HCT116 (cell line): ENCODE results near the gene MAGEF1. TPM values are rescaled to one million over a fixed set of nuclear protein-coding genes. Genes with fewer than 3 reads are reported as not detected.

ENCODE experiments used
- ATAC-seq: fragments of 200-7000 bp; cut with Tn5 transposase; 2 replicates; pipeline ENCODE4 v1.9.1; 2020; ENCODE audit warnings: mild to moderate bottlenecking, moderate library complexity
- BruUV-seq: library from RNA; stranded (reverse); fragments of 400-500 nt; replicated peaks from 2 replicates; lab custom pipeline; 2021; lab: Mats Ljungman, UMichigan
- CTCF ChIA-PET: fragments of 300-600 bp; sonication (Branson Sonifier 250); formaldehyde crosslinking; loops from one replicate; lab custom pipeline; 2021; ENCODE audit warnings: antibody characterized with exemption; lab: Charles Lee
- POLR2A ChIA-PET: fragments of 300-600, 350-600 bp; sonication (Branson Sonifier 250); formaldehyde crosslinking; loops from one replicate; lab custom pipeline; 2021; ENCODE audit warnings: antibody characterized with exemption; lab: Charles Lee
- RAD21 ChIA-PET, 2 experiments: fragments of 300-600 bp; sonication (Branson Sonifier 250); formaldehyde crosslinking; loops; one replicate each; lab custom pipeline; 2023; ENCODE audit warnings: low total read pairs in 2 of 2; ENCODE audit not compliant: uncharacterized antibody in 2 of 2, unreplicated experiment in 2 of 2, low non-redundant PET in 1 of 2; lab: Charles Lee
- DNase-seq: peaks from one replicate; pipeline ENCODE4 v3.0.0-alpha.2; 2010; ENCODE audit warnings: low read depth, low spot score
- H2AFZ ChIP-seq: fragments of 200-600 bp; shearing (Covaris generic), sonication (generic); 2 replicates; pipeline ENCODE4 v1.6.1; 2017; ENCODE audit warnings: low read depth, mixed run types, mixed read lengths, antibody characterized with exemption, low read length; ENCODE audit not compliant: poor library complexity, severe bottlenecking
- H3K27ac ChIP-seq: 2 replicates; pipeline ENCODE4 v1.5.1; 2012; ENCODE audit warnings: low read depth, low read length
- H3K27me3 ChIP-seq: fragments of 200-600 bp; sonication (generic); 2 replicates; pipeline ENCODE4 v1.6.1; 2016; ENCODE audit warnings: mixed run types, low read length, mixed read lengths; ENCODE audit not compliant: insufficient read depth
- H3K36me3 ChIP-seq, 2 experiments: fragments of 200-500 bp in 1 of 2; fragments of 200-600 bp in 1 of 2; sonication (Bioruptor generic) in 1 of 2; sonication (generic) in 1 of 2; 2 replicates each; pipeline versions ENCODE4 v1.5.1 to v1.6.1; 2014 to 2016; ENCODE audit warnings: low read length in 2 of 2, inconsistent platforms in 1 of 2, mixed read lengths in 1 of 2, mixed run types in 1 of 2; ENCODE audit not compliant: insufficient read depth in 2 of 2, control insufficient read depth in 1 of 2
- H3K4me1 ChIP-seq, 2 experiments: fragments of 200-600 bp in 1 of 2; sonication (generic) in 1 of 2; 2 replicates each; pipeline versions ENCODE4 v1.5.1 to v1.6.1; 2012 to 2017; ENCODE audit warnings: low read length in 2 of 2, inconsistent platforms in 1 of 2, mild to moderate bottlenecking in 1 of 2, mixed read lengths in 1 of 2, mixed run types in 1 of 2, moderate library complexity in 1 of 2; ENCODE audit not compliant: insufficient read depth in 2 of 2, control insufficient read depth in 1 of 2
- H3K4me2 ChIP-seq: fragments of 200-600 bp; sonication (generic); 2 replicates; pipeline ENCODE4 v1.6.1; 2017; ENCODE audit warnings: mixed run types, low read length, mixed read lengths
- H3K4me3 ChIP-seq, 2 experiments: fragments of 200-600 bp in 1 of 2; sonication (generic) in 1 of 2; replicated peaks in 1 of 2; 2 replicates each; pipeline ENCODE4 v1.5.1; 2011 to 2016; ENCODE audit warnings: low read length in 2 of 2, control low read depth in 1 of 2, low read depth in 1 of 2, mild to moderate bottlenecking in 1 of 2, mixed read lengths in 1 of 2, mixed run types in 1 of 2
- H3K79me2 ChIP-seq: fragments of 200-600 bp; sonication (generic); 2 replicates; pipeline ENCODE4 v1.6.1; 2017; ENCODE audit warnings: mild to moderate bottlenecking, mixed run types, low read length, moderate library complexity, mixed read lengths; ENCODE audit not compliant: insufficient read depth
- H3K9ac ChIP-seq: fragments of 200-600 bp; sonication (generic); 2 replicates; pipeline ENCODE4 v1.6.1; 2016; ENCODE audit warnings: low read length, mixed read lengths
- H3K9me2 ChIP-seq: fragments of 200-600 bp; sonication (generic), shearing (Covaris generic); 2 replicates; pipeline ENCODE4 v1.6.1; 2017; ENCODE audit warnings: mixed run types, mild to moderate bottlenecking, moderate library complexity; ENCODE audit not compliant: insufficient read depth
- H3K9me3 ChIP-seq, 2 experiments: fragments of 200-500 bp in 1 of 2; fragments of 200-600 bp in 1 of 2; sonication (Bioruptor generic) in 1 of 2; sonication (generic) in 1 of 2; 2 replicates each; pipeline ENCODE4 v1.6.1; 2014 to 2017; ENCODE audit warnings: low read length in 2 of 2, mixed read lengths in 2 of 2, inconsistent platforms in 1 of 2, low read depth in 1 of 2, mild to moderate bottlenecking in 1 of 2, mixed run types in 1 of 2, moderate library complexity in 1 of 2; ENCODE audit not compliant: control insufficient read depth in 1 of 2, insufficient read depth in 1 of 2
- H4K20me1 ChIP-seq: fragments of 200-600 bp; sonication (generic), shearing (Covaris generic); 2 replicates; pipeline ENCODE4 v1.6.1; 2017; ENCODE audit warnings: mixed run types, mild to moderate bottlenecking, moderate library complexity; ENCODE audit not compliant: insufficient read depth
- ATF3 ChIP-seq: IDR thresholded peaks from 2 replicates; pipeline ENCODE4 v1.6.1; 2012
- CBX3 ChIP-seq: IDR thresholded peaks from 2 replicates; pipeline ENCODE4 v1.6.1; 2012; ENCODE audit warnings: low read depth
- CEBPB ChIP-seq: IDR thresholded peaks from 2 replicates; pipeline ENCODE4 v1.6.1; 2012; ENCODE audit warnings: low read depth
- CTCF ChIP-seq, 3 experiments: fragments of 200-600 bp in 1 of 3; sonication (generic) in 1 of 3; IDR thresholded peaks in 2 of 3; conservative IDR thresholded peaks in 1 of 3; 2 replicates each; pipeline ENCODE4 v1.5.1; 2012 to 2017; ENCODE audit warnings: low read depth in 2 of 3, low read length in 2 of 3, antibody characterized with exemption in 1 of 3, borderline replicate concordance in 1 of 3, control low read depth in 1 of 3, mild to moderate bottlenecking in 1 of 3, mixed read lengths in 1 of 3, mixed run types in 1 of 3, moderate library complexity in 1 of 3; ENCODE audit not compliant: insufficient read depth in 1 of 3
- EGR1 ChIP-seq: IDR thresholded peaks from 2 replicates; pipeline ENCODE4 v1.6.1; 2012; ENCODE audit warnings: low read depth
- ELF1 ChIP-seq: IDR thresholded peaks from 2 replicates; pipeline ENCODE4 v1.6.1; 2012; ENCODE audit warnings: low read depth, borderline replicate concordance
- EZH2phosphoT487 ChIP-seq: fragments of 200-600 bp; IDR thresholded peaks from 2 replicates; pipeline ENCODE4 v1.6.1; 2018; ENCODE audit warnings: antibody characterized with exemption, borderline replicate concordance
- FOSL1 ChIP-seq: IDR thresholded peaks from 2 replicates; pipeline ENCODE4 v1.6.1; 2012; ENCODE audit warnings: low read depth
- JUND ChIP-seq: IDR thresholded peaks from 2 replicates; pipeline ENCODE4 v1.6.1; 2012
- POLR2A ChIP-seq: IDR thresholded peaks from 2 replicates; pipeline ENCODE4 v1.7.0; 2011; ENCODE audit warnings: borderline replicate concordance; ENCODE audit not compliant: insufficient read depth, insufficient read length; ENCODE audit errors: extremely low read depth
- POLR2AphosphoS5 ChIP-seq: IDR thresholded peaks from 2 replicates; pipeline ENCODE4 v1.6.1; 2011; ENCODE audit warnings: mild to moderate bottlenecking, low read depth, low read length, moderate library complexity
- REST ChIP-seq: IDR thresholded peaks from 2 replicates; pipeline ENCODE4 v1.6.1; 2012; ENCODE audit warnings: low read depth
- SIN3A ChIP-seq: IDR thresholded peaks from 2 replicates; pipeline ENCODE4 v1.6.1; 2012; ENCODE audit warnings: low read depth
- SP1 ChIP-seq: IDR thresholded peaks from 2 replicates; pipeline ENCODE4 v1.6.1; 2012; ENCODE audit warnings: low read depth
- SRF ChIP-seq: IDR thresholded peaks from 2 replicates; pipeline ENCODE4 v1.6.1; 2012; ENCODE audit warnings: low read depth
- TCF7L2 ChIP-seq: IDR thresholded peaks from 2 replicates; pipeline ENCODE4 v1.7.0; 2011; ENCODE audit warnings: borderline replicate concordance, inconsistent platforms; ENCODE audit not compliant: insufficient read depth, insufficient read length; ENCODE audit errors: extremely low read depth
- ZFX ChIP-seq: fragments of 450-650 bp; IDR thresholded peaks from 2 replicates; pipeline ENCODE4 v1.6.1; 2017
- intact Hi-C: fragments of 100-400 bp; cut with micrococcal nuclease; formaldehyde crosslinking; loops from 2 replicates; pipeline ENCODE4 v1.10.0; 2022
- total RNA-seq: library from RNA; stranded (reverse); gene quantifications from one replicate; pipeline ENCODE4 v1.2.1, GENCODE V29; 2021; ENCODE audit not compliant: unreplicated experiment
- TF ChIP-seq, protein P1 (sequence below): IDR thresholded peaks from 2 replicates; pipeline ENCODE4 v1.6.1; 2012

The MAGEF1 gene
- total RNA-seq, 1 experiment from 2014 or later: 44.1 TPM

- H3K4me1 ChIP-seq: peaks cover 15 to 28% of the 10 kb centered on the region in 2 experiments; a peak in 3 of 4 replicates
- 0 out of 4 replicates have a peak, but pooled peaks cover 0 to 3% of the 10 kb centered on the region in 2 experiments for H3K36me3 ChIP-seq
- ATAC-seq: no peak
- ChIA-PET RAD21 (no interaction called here), POLR2A (interaction anchor here (0.8 kb wide), 1 partner anchor 11 kb away, joined by 4 read pairs; no protein-coding TSS in a partner anchor), CTCF (no interaction called here)
- intact Hi-C loops: no loop called here
- 0 out of 2 replicates have a peak, but pooled peaks cover 2% of the 10 kb centered on the region for H3K9me2 ChIP-seq
- peaks cover 26% of the 10 kb centered on the region for H3K79me2 ChIP-seq
- no peaks in the 10 kb centered on the region for H3K27me3 ChIP-seq
- no peak for TF ChIP-seq CTCF (IDR thresholded peaks at IDR 0.05 in 2 of 3, conservative IDR thresholded peaks at IDR 0.05 in 1 of 3; ENCODE audit: borderline replicate concordance in 1 of 3, insufficient read depth in 1 of 3, low read depth in 2 of 3, low read length in 2 of 3)
- no peak for TF ChIP-seq SIN3A
- no peak for TF ChIP-seq POLR2A
- no peak for TF ChIP-seq TCF7L2
- TF ChIP-seq FOSL1: no peak
- TF ChIP-seq SRF: no peak
- no peak for TF ChIP-seq SP1
- no peak for TF ChIP-seq REST
- no peak for TF ChIP-seq ELF1
- TF ChIP-seq ZFX: no peak
- TF ChIP-seq EZH2phosphoT487: no peak
- TF ChIP-seq, protein P1, sequence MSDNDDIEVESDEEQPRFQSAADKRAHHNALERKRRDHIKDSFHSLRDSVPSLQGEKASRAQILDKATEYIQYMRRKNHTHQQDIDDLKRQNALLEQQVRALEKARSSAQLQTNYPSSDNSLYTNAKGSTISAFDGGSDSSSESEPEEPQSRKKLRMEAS: no peak
- no peak for TF ChIP-seq EGR1
- TF ChIP-seq CEBPB: no peak
- no peak for TF ChIP-seq JUND
- no peak for TF ChIP-seq POLR2AphosphoS5
- TF ChIP-seq CBX3: no peak
- no peak for TF ChIP-seq ATF3
- H3K9ac ChIP-seq: no peak overlapping the region
- H2AFZ ChIP-seq: no peak overlapping the region
- no peak for DNase-seq
- no peak overlapping the region for H3K4me2 ChIP-seq
- no peak overlapping the region for H3K27ac ChIP-seq
- no peak overlapping the region for H3K4me3 ChIP-seq
- no peaks in the 10 kb centered on the region for H3K9me3 ChIP-seq
- no peaks in the 10 kb centered on the region for H4K20me1 ChIP-seq
- no TSS peak for BruUV-seq
These were observed 1.7 kb upstream of the MAGEF1 start for GRCh38 chr3:184713521-184713920.
